Adrenal gland (tissue), 5 donors: ENCODE results near the gene PUSL1.

Experiments
- CTCF ChIP-seq, 6 experiments: fragments of 450-650 bp in 4 of 6; fragments of 200-600 bp in 2 of 6; sonication (generic) in 1 of 6; IDR thresholded peaks; 1 replicate in 5 of 6; 2 replicates in 1 of 6; pipeline versions ENCODE4 v1.5.1 to v1.8.0; 2016 to 2021; ENCODE audit warnings: antibody characterized with exemption in 6 of 6, mild to moderate bottlenecking in 2 of 6, moderate library complexity in 1 of 6
- POLR2A ChIP-seq, 2 donors: fragments of 450-650 bp; IDR thresholded peaks; one replicate each; pipeline ENCODE4 v1.6.1; 2017; ENCODE audit warnings: antibody characterized with exemption in 2 of 2, mild to moderate bottlenecking in 2 of 2, moderate library complexity in 1 of 2
- donor health status: DM: no; HTN: no; CAD: no.

- TF ChIP-seq CTCF (IDR thresholded peaks at IDR 0.05) (no peak), POLR2A (IDR thresholded peaks at IDR 0.05) (no peak)
These were observed 48.9 kb upstream of the PUSL1 start for GRCh38 chr1:1259540-1259939.
